ENCODE measurements around the gene NACA2. TPM values are rescaled to one million over a fixed set of nuclear protein-coding genes. Genes with fewer than 3 reads are reported as not detected.

Gene NACA2
- polyA plus RNA-seq, 2 of the 4 experiments (the other 2 are of a cell fraction) = 0.34 to 0.40 TPM

DNA sequence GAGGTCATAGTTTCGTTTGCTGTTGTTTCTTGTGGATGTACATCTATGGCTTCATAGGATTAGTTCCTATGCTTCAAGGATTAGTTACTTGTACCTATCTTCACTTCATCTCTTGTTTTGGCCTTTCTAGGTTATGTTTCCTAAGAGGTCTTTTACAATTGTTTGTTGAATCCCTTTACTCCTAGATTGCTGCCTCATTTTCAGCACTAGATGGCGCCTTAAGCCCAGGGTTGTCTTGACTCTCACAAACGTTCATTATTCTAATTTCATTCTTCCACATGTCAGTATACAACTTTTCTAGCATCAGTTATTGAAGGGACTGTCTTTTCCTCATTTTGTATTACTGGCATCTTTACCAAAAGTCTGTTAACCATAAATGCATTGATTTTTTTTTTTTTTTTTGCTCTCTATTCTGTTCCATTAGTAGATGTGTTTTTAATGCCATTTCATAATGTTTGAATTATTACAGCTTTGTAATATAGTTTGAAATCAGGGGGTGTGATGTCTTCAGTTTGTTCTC is 45.0 kb upstream of the NACA2 start:
- no peak overlapping the region for H3K4me2 ChIP-seq
- ChIA-PET CTCF (interaction anchor here (0.6 to 3.1 kb wide), 16 partner anchors 9 to 465 kb away, joined by 3 to 23 read pairs (median 4); no protein-coding TSS in a partner anchor), POLR2A (no interaction called here)
- TF ChIP-seq, protein P1, sequence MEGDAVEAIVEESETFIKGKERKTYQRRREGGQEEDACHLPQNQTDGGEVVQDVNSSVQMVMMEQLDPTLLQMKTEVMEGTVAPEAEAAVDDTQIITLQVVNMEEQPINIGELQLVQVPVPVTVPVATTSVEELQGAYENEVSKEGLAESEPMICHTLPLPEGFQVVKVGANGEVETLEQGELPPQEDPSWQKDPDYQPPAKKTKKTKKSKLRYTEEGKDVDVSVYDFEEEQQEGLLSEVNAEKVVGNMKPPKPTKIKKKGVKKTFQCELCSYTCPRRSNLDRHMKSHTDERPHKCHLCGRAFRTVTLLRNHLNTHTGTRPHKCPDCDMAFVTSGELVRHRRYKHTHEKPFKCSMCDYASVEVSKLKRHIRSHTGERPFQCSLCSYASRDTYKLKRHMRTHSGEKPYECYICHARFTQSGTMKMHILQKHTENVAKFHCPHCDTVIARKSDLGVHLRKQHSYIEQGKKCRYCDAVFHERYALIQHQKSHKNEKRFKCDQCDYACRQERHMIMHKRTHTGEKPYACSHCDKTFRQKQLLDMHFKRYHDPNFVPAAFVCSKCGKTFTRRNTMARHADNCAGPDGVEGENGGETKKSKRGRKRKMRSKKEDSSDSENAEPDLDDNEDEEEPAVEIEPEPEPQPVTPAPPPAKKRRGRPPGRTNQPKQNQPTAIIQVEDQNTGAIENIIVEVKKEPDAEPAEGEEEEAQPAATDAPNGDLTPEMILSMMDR (IDR thresholded peaks at IDR 0.05) = peak; percentile 91
- TF ChIP-seq SMC3 (IDR thresholded peaks at IDR 0.05) (peak; percentile 83), RAD21 (conservative IDR thresholded peaks at IDR 0.05 in 1 of 2, IDR thresholded peaks at IDR 0.05 in 1 of 2) (peak; percentile 88 to 98), ZFP36 (IDR thresholded peaks at IDR 0.05; ENCODE audit: borderline replicate concordance, partially characterized antibody) (no peak), ATOH8 (CRISPR knock-in tag; IDR thresholded peaks at IDR 0.05; ENCODE audit: low read depth) (no peak)
- DNase-seq (ENCODE audit: low read depth in 1 of 2, low spot score in 1 of 2) (peak in 1 of 2 experiments; percentile 66), FAIRE-seq (peak; percentile 98), ATAC-seq (peak in 1 of 2 experiments; percentile 68; a peak in 3 of 6 replicates)
- peaks cover 16% of the 10 kb centered on the region; the same call in 2 of the 3 replicates for H3K9me3 ChIP-seq
- H3K4me3 ChIP-seq = no peak overlapping the region
- no peak overlapping the region for H3K27ac ChIP-seq
- no peaks in the 10 kb centered on the region for H3K4me1 ChIP-seq
- 2% methylated on average over 3 of the region's 3 CpGs for WGBS (ENCODE audit: missing lambda C conversion rate)

GRCh38 chr17:61634942-61635538 is 44.0 kb upstream of the NACA2 start:
- Histone ChIP-seq H3K27ac (no peak overlapping the region), H3K4me1 (no peaks in the 10 kb centered on the region), H3K4me2 (no peak overlapping the region), H3K4me3 (no peak overlapping the region), H3K9me3 (peaks cover 16% of the 10 kb centered on the region; the same call in 2 of the 3 replicates)
- CTCF ChIA-PET = interaction anchor here (0.5 to 3.1 kb wide), 16 partner anchors 10 to 466 kb away, joined by 3 to 23 read pairs (median 3); no protein-coding TSS in a partner anchor
- DNase-seq (ENCODE audit: low read depth in 1 of 2, low spot score in 1 of 2) = no peak
- no peak for TF ChIP-seq MAFK (IDR thresholded peaks at IDR 0.05; ENCODE audit: partially characterized antibody)
- TF ChIP-seq ESRRA (IDR thresholded peaks at IDR 0.05; ENCODE audit: borderline replicate concordance, low read length) = no peak
- TF ChIP-seq RFX5 (IDR thresholded peaks at IDR 0.05) = no peak
- no peak for TF ChIP-seq RNF2 (IDR thresholded peaks at IDR 0.05; ENCODE audit: borderline replicate concordance, low read depth)
- no peak for TF ChIP-seq POLR2A (IDR thresholded peaks at IDR 0.05; ENCODE audit: low read length)
- TF ChIP-seq MAZ (IDR thresholded peaks at IDR 0.05; ENCODE audit: borderline replicate concordance, low read depth, low read length) = no peak
- no peak for TF ChIP-seq GATA3 (IDR thresholded peaks at IDR 0.05; ENCODE audit: borderline replicate concordance)
- no peak for TF ChIP-seq CEBPB (IDR thresholded peaks at IDR 0.05)
- no peak for TF ChIP-seq CHD4 (IDR thresholded peaks at IDR 0.05; ENCODE audit: borderline replicate concordance)
- TF ChIP-seq, protein P1 (IDR thresholded peaks at IDR 0.05) = no peak
- TF ChIP-seq EP300 (IDR thresholded peaks at IDR 0.05) = no peak
- TF ChIP-seq TFCP2L1 (CRISPR knock-in tag; IDR thresholded peaks at IDR 0.05) = no peak
- TF ChIP-seq HOXB5 (CRISPR knock-in tag; IDR thresholded peaks at IDR 0.05) = no peak
- TF ChIP-seq EHF (CRISPR knock-in tag; IDR thresholded peaks at IDR 0.05) = no peak
- TF ChIP-seq, protein P2, sequence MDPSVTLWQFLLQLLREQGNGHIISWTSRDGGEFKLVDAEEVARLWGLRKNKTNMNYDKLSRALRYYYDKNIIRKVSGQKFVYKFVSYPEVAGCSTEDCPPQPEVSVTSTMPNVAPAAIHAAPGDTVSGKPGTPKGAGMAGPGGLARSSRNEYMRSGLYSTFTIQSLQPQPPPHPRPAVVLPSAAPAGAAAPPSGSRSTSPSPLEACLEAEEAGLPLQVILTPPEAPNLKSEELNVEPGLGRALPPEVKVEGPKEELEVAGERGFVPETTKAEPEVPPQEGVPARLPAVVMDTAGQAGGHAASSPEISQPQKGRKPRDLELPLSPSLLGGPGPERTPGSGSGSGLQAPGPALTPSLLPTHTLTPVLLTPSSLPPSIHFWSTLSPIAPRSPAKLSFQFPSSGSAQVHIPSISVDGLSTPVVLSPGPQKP (IDR thresholded peaks at IDR 0.05; ENCODE audit: low read depth, low read length) = no peak
- TF ChIP-seq ZFP36 (IDR thresholded peaks at IDR 0.05; ENCODE audit: borderline replicate concordance, partially characterized antibody) = no peak
- 20% methylated on average over 5 of the region's 5 CpGs for WGBS (ENCODE audit: missing lambda C conversion rate)
- FAIRE-seq = no peak
- ATAC-seq = no peak
- POLR2A ChIA-PET = no interaction called here
